Uterus (tissue), 2 donors: ENCODE results near the gene PHF2.

Experiments used
- POLR2A ChIP-seq, 2 donors: fragments of 450-650 bp; IDR thresholded peaks; one replicate each; pipeline ENCODE4 v1.6.1; 2016; ENCODE audit warnings: antibody characterized with exemption in 2 of 2, mild to moderate bottlenecking in 1 of 2, moderate library complexity in 1 of 2
- TF ChIP-seq, protein P1 (sequence below), 4 experiments: fragments of 200-600 bp in 2 of 4; fragments of 450-650 bp in 2 of 4; sonication (generic) in 2 of 4; IDR thresholded peaks; one replicate each; pipeline ENCODE4 v1.5.1; 2016 to 2019; ENCODE audit warnings: antibody characterized with exemption in 4 of 4, mild to moderate bottlenecking in 2 of 4, moderate library complexity in 1 of 4

DNA sequence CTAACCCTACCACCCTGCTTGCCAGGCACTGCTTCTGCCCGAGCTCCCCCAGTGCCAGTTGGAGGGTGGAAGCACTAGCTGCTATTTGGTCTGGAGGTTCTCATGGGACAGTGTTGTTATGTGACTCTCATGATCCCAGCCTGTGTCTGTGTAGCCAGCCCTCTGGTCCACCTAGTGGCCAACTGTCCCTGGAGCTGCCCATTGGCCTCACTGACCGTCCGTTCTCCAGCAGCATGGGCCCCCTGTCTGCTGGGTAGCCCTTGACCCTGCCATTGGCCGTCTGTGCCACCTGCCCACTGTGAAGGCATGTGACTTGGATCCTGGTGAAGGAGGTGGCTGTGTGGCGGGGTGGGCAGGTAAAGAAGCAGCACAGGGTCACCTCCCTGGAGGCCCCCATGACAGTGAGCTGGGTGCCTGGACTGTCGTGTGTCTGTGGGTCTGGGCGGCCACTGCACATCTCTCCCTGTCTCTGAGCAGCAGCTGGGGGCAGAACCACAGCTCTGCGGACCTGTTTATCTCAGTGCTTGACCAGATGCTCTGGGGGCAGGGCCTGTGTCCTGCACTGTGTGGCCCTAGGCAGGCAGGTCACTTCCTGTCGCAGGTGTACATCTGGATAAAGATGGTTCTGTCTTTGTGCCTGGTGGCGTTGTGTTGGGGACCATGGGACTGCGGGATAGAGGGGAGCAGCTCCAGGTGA lies 11.4 kb downstream of the PHF2 start:
- TF ChIP-seq, protein P1, sequence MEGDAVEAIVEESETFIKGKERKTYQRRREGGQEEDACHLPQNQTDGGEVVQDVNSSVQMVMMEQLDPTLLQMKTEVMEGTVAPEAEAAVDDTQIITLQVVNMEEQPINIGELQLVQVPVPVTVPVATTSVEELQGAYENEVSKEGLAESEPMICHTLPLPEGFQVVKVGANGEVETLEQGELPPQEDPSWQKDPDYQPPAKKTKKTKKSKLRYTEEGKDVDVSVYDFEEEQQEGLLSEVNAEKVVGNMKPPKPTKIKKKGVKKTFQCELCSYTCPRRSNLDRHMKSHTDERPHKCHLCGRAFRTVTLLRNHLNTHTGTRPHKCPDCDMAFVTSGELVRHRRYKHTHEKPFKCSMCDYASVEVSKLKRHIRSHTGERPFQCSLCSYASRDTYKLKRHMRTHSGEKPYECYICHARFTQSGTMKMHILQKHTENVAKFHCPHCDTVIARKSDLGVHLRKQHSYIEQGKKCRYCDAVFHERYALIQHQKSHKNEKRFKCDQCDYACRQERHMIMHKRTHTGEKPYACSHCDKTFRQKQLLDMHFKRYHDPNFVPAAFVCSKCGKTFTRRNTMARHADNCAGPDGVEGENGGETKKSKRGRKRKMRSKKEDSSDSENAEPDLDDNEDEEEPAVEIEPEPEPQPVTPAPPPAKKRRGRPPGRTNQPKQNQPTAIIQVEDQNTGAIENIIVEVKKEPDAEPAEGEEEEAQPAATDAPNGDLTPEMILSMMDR (IDR thresholded peaks at IDR 0.05), result no peak
- TF ChIP-seq POLR2A (IDR thresholded peaks at IDR 0.05), result no peak
